Measurements from ENCODE around the gene POLA1.

The POLA1 gene

GRCh38 chrX:24879679-24880078 is 186.0 kb downstream of the POLA1 start:
- no peaks in the 10 kb centered on the region for H3K4me1 ChIP-seq (ENCODE audit: control insufficient read depth, low read depth, low read length)
- H2AK5ac ChIP-seq (ENCODE audit: low read length), result no peak overlapping the region
- no peak for DNase-seq
- no CpG with 5 or more reads among the region's 2 CpGs for WGBS (ENCODE audit: extremely low coverage, insufficient coverage, low lambda C conversion rate)
- H3K36me3 ChIP-seq (ENCODE audit: control insufficient read depth, insufficient read depth, low read length), result no peaks in the 10 kb centered on the region
- no peak overlapping the region for H2BK5ac ChIP-seq (ENCODE audit: low read length)
- H3K79me1 ChIP-seq (ENCODE audit: low read length), result no peaks in the 10 kb centered on the region
- no peak overlapping the region for H3K4me2 ChIP-seq (ENCODE audit: low read length)
- no peak overlapping the region for H2BK15ac ChIP-seq (replicated peaks; ENCODE audit: low read depth)
- no peak overlapping the region for H3K23ac ChIP-seq (ENCODE audit: low read length)
- H3K27ac ChIP-seq (ENCODE audit: low read depth, low read length), result no peak overlapping the region
- H3K4me3 ChIP-seq (ENCODE audit: low read length), result no peak overlapping the region
- no peak overlapping the region for H4K5ac ChIP-seq (ENCODE audit: low read length)
- no peak overlapping the region for H3K18ac ChIP-seq (ENCODE audit: low read length)
- no peaks in the 10 kb centered on the region for H3K27me3 ChIP-seq (ENCODE audit: insufficient read depth, low read length, poor library complexity)
- no peak overlapping the region for H2BK120ac ChIP-seq (ENCODE audit: low read depth, low read length)
- H3K4ac ChIP-seq (ENCODE audit: low read depth, low read length), result no peak overlapping the region
- no peak overlapping the region for H3K9ac ChIP-seq (ENCODE audit: low read length)
- H3K56ac ChIP-seq (ENCODE audit: low read length), result no peak overlapping the region
- no peaks in the 10 kb centered on the region for H3K79me2 ChIP-seq (ENCODE audit: control insufficient read depth, insufficient read depth, low read length)
- no peak overlapping the region for H4K8ac ChIP-seq (ENCODE audit: low read depth, low read length)

- H2BK120ac ChIP-seq (ENCODE audit: low read depth, low read length), result no peak overlapping the region
- H3K4me3 ChIP-seq (ENCODE audit: low read length), result no peak overlapping the region
- no peaks in the 10 kb centered on the region for H3K79me2 ChIP-seq (ENCODE audit: control insufficient read depth, insufficient read depth, low read length)
- DNase-seq, result no peak
- no CpG with 5 or more reads among the region's 4 CpGs for WGBS (ENCODE audit: extremely low coverage, insufficient coverage, low lambda C conversion rate)
- H3K18ac ChIP-seq (ENCODE audit: low read length), result no peak overlapping the region
- no peak overlapping the region for H2BK15ac ChIP-seq (replicated peaks; ENCODE audit: low read depth)
- no peaks in the 10 kb centered on the region for H3K36me3 ChIP-seq (ENCODE audit: control insufficient read depth, insufficient read depth, low read length)
- H3K56ac ChIP-seq (ENCODE audit: low read length), result no peak overlapping the region
- no peak overlapping the region for H2BK5ac ChIP-seq (ENCODE audit: low read length)
- no peak overlapping the region for H3K4me2 ChIP-seq (ENCODE audit: low read length)
- H3K79me1 ChIP-seq (ENCODE audit: low read length), result no peaks in the 10 kb centered on the region
- H3K4ac ChIP-seq (ENCODE audit: low read depth, low read length), result no peak overlapping the region
- H3K4me1 ChIP-seq (ENCODE audit: control insufficient read depth, low read depth, low read length), result no peaks in the 10 kb centered on the region
- no peaks in the 10 kb centered on the region for H3K27me3 ChIP-seq (ENCODE audit: insufficient read depth, low read length, poor library complexity)
- no peak overlapping the region for H4K5ac ChIP-seq (ENCODE audit: low read length)
- no peak overlapping the region for H3K23ac ChIP-seq (ENCODE audit: low read length)
- H4K8ac ChIP-seq (ENCODE audit: low read depth, low read length), result no peak overlapping the region
- no peak overlapping the region for H3K27ac ChIP-seq (ENCODE audit: low read depth, low read length)
- H2AK5ac ChIP-seq (ENCODE audit: low read length), result no peak overlapping the region
- no peak overlapping the region for H3K9ac ChIP-seq (ENCODE audit: low read length)
Measured at GRCh38 chrX:24886916-24887315, 193.2 kb downstream of the POLA1 start.

GRCh38 chrX:24890677-24891076 is 197.0 kb downstream of the POLA1 start:
- no peak overlapping the region for H4K8ac ChIP-seq (ENCODE audit: low read depth, low read length)
- H2BK5ac ChIP-seq (ENCODE audit: low read length), result no peak overlapping the region
- H3K79me1 ChIP-seq (ENCODE audit: low read length), result no peaks in the 10 kb centered on the region
- no peak overlapping the region for H3K4ac ChIP-seq (ENCODE audit: low read depth, low read length)
- no peak overlapping the region for H3K27ac ChIP-seq (ENCODE audit: low read depth, low read length)
- H3K79me2 ChIP-seq (ENCODE audit: control insufficient read depth, insufficient read depth, low read length), result no peaks in the 10 kb centered on the region
- H3K4me2 ChIP-seq (ENCODE audit: low read length), result no peak overlapping the region
- no peak overlapping the region for H3K18ac ChIP-seq (ENCODE audit: low read length)
- WGBS (ENCODE audit: extremely low coverage, insufficient coverage, low lambda C conversion rate), result no CpG with 5 or more reads among the region's 2 CpGs
- no peak overlapping the region for H3K56ac ChIP-seq (ENCODE audit: low read length)
- no peaks in the 10 kb centered on the region for H3K27me3 ChIP-seq (ENCODE audit: insufficient read depth, low read length, poor library complexity)
- H3K9ac ChIP-seq (ENCODE audit: low read length), result no peak overlapping the region
- H2AK5ac ChIP-seq (ENCODE audit: low read length), result no peak overlapping the region
- H2BK120ac ChIP-seq (ENCODE audit: low read depth, low read length), result no peak overlapping the region
- no peak overlapping the region for H4K5ac ChIP-seq (ENCODE audit: low read length)
- no peaks in the 10 kb centered on the region for H3K36me3 ChIP-seq (ENCODE audit: control insufficient read depth, insufficient read depth, low read length)
- no peak overlapping the region for H3K23ac ChIP-seq (ENCODE audit: low read length)
- no peak for DNase-seq
- H2BK15ac ChIP-seq (replicated peaks; ENCODE audit: low read depth), result no peak overlapping the region
- H3K4me1 ChIP-seq (ENCODE audit: control insufficient read depth, low read depth, low read length), result no peaks in the 10 kb centered on the region
- no peak overlapping the region for H3K4me3 ChIP-seq (ENCODE audit: low read length)

GRCh38 chrX:24899391-24899790 is 205.7 kb downstream of the POLA1 start:
- Histone ChIP-seq H3K27me3 (ENCODE audit: insufficient read depth, low read length, poor library complexity) (no peaks in the 10 kb centered on the region), H3K4ac (ENCODE audit: low read depth, low read length) (no peak overlapping the region), H2AK5ac (ENCODE audit: low read length) (no peak overlapping the region), H3K79me2 (ENCODE audit: control insufficient read depth, insufficient read depth, low read length) (no peaks in the 10 kb centered on the region), H3K27ac (ENCODE audit: low read depth, low read length) (no peak overlapping the region), H3K4me3 (ENCODE audit: low read length) (no peak overlapping the region), H3K23ac (ENCODE audit: low read length) (no peak overlapping the region), H2BK120ac (ENCODE audit: low read depth, low read length) (no peak overlapping the region), H3K18ac (ENCODE audit: low read length) (no peak overlapping the region), H3K4me1 (ENCODE audit: control insufficient read depth, low read depth, low read length) (no peaks in the 10 kb centered on the region), H3K56ac (ENCODE audit: low read length) (no peak overlapping the region), H4K5ac (ENCODE audit: low read length) (no peak overlapping the region), H4K8ac (ENCODE audit: low read depth, low read length) (no peak overlapping the region), H3K36me3 (ENCODE audit: control insufficient read depth, insufficient read depth, low read length) (no peaks in the 10 kb centered on the region), H3K9ac (ENCODE audit: low read length) (no peak overlapping the region), H2BK15ac (replicated peaks; ENCODE audit: low read depth) (no peak overlapping the region), H3K79me1 (ENCODE audit: low read length) (no peaks in the 10 kb centered on the region), H2BK5ac (ENCODE audit: low read length) (no peak overlapping the region), H3K4me2 (ENCODE audit: low read length) (no peak overlapping the region)
- no peak for DNase-seq
- WGBS (ENCODE audit: extremely low coverage, insufficient coverage, low lambda C conversion rate), result no CpG with 5 or more reads among the region's 6 CpGs

- no peaks in the 10 kb centered on the region for H3K4me1 ChIP-seq (ENCODE audit: control insufficient read depth, low read depth, low read length)
- H3K79me1 ChIP-seq (ENCODE audit: low read length), result no peaks in the 10 kb centered on the region
- no CpG with 5 or more reads among the region's 1 CpG for WGBS (ENCODE audit: extremely low coverage, insufficient coverage, low lambda C conversion rate)
- H3K79me2 ChIP-seq (ENCODE audit: control insufficient read depth, insufficient read depth, low read length), result no peaks in the 10 kb centered on the region
- H3K27ac ChIP-seq (ENCODE audit: low read depth, low read length), result no peak overlapping the region
- no peak overlapping the region for H3K4me2 ChIP-seq (ENCODE audit: low read length)
- no peak overlapping the region for H4K5ac ChIP-seq (ENCODE audit: low read length)
- no peak overlapping the region for H2BK120ac ChIP-seq (ENCODE audit: low read depth, low read length)
- H3K56ac ChIP-seq (ENCODE audit: low read length), result no peak overlapping the region
- DNase-seq, result no peak
- H3K18ac ChIP-seq (ENCODE audit: low read length), result no peak overlapping the region
- H3K23ac ChIP-seq (ENCODE audit: low read length), result no peak overlapping the region
- H2AK5ac ChIP-seq (ENCODE audit: low read length), result no peak overlapping the region
- H3K9ac ChIP-seq (ENCODE audit: low read length), result no peak overlapping the region
- no peak overlapping the region for H2BK5ac ChIP-seq (ENCODE audit: low read length)
- no peaks in the 10 kb centered on the region for H3K36me3 ChIP-seq (ENCODE audit: control insufficient read depth, insufficient read depth, low read length)
- no peak overlapping the region for H4K8ac ChIP-seq (ENCODE audit: low read depth, low read length)
- no peaks in the 10 kb centered on the region for H3K27me3 ChIP-seq (ENCODE audit: insufficient read depth, low read length, poor library complexity)
- no peak overlapping the region for H3K4me3 ChIP-seq (ENCODE audit: low read length)
- H2BK15ac ChIP-seq (replicated peaks; ENCODE audit: low read depth), result no peak overlapping the region
- no peak overlapping the region for H3K4ac ChIP-seq (ENCODE audit: low read depth, low read length)
Measured at GRCh38 chrX:24900234-24900633, 206.5 kb downstream of the POLA1 start.

GRCh38 chrX:24902806-24903205 is 209.1 kb downstream of the POLA1 start:
- no peak for DNase-seq
- Histone ChIP-seq H3K79me2 (ENCODE audit: control insufficient read depth, insufficient read depth, low read length) (no peaks in the 10 kb centered on the region), H4K5ac (ENCODE audit: low read length) (no peak overlapping the region), H3K4me2 (ENCODE audit: low read length) (no peak overlapping the region), H2AK5ac (ENCODE audit: low read length) (no peak overlapping the region), H4K8ac (ENCODE audit: low read depth, low read length) (no peak overlapping the region), H3K79me1 (ENCODE audit: low read length) (no peaks in the 10 kb centered on the region), H3K9ac (ENCODE audit: low read length) (no peak overlapping the region), H3K4me1 (ENCODE audit: control insufficient read depth, low read depth, low read length) (no peaks in the 10 kb centered on the region), H3K18ac (ENCODE audit: low read length) (no peak overlapping the region), H3K27me3 (ENCODE audit: insufficient read depth, low read length, poor library complexity) (no peaks in the 10 kb centered on the region), H2BK120ac (ENCODE audit: low read depth, low read length) (no peak overlapping the region), H3K23ac (ENCODE audit: low read length) (no peak overlapping the region), H3K4me3 (ENCODE audit: low read length) (no peak overlapping the region), H2BK15ac (replicated peaks; ENCODE audit: low read depth) (no peak overlapping the region), H3K27ac (ENCODE audit: low read depth, low read length) (no peak overlapping the region), H3K36me3 (ENCODE audit: control insufficient read depth, insufficient read depth, low read length) (no peaks in the 10 kb centered on the region), H3K56ac (ENCODE audit: low read length) (no peak overlapping the region), H3K4ac (ENCODE audit: low read depth, low read length) (no peak overlapping the region), H2BK5ac (ENCODE audit: low read length) (no peak overlapping the region)
- no CpG with 5 or more reads among the region's 5 CpGs for WGBS (ENCODE audit: extremely low coverage, insufficient coverage, low lambda C conversion rate)
